Erythroblast (primary cell): ENCODE results near the gene RNF166.

ENCODE experiments used
- GATA1 ChIP-seq: IDR thresholded peaks from 2 replicates; pipeline ENCODE4 v1.6.1; 2011; ENCODE audit warnings: low read depth, mild to moderate bottlenecking, control low read depth, low read length, moderate library complexity
- POLR2A ChIP-seq: IDR thresholded peaks from 2 replicates; pipeline ENCODE4 v1.6.1; 2011; ENCODE audit warnings: mild to moderate bottlenecking, low read length

DNA sequence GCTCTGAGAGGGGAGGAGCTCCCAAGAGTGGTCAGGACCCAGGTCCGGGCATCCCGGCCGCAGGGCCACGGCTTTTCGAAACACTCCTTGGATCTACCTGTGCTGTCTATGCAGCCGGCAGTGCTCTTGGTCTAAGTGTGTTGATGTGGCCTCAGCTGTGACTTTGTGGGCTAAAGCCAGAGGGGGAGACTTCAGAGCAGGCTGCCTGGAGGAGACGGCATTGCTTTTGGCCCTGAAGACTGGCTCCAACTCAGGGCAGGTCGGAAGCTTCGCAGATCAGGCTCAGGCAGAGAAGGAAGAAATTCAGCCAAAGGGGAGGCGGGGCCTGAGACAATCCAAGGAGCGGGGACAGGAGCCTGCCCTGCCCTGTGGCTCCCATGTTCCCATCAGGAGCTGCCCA lies 47.4 kb upstream of the RNF166 start:
- no peak for TF ChIP-seq POLR2A
- no peak for TF ChIP-seq GATA1
